SU-DHL-6 (cell line): Measurements from ENCODE around the gene HYDIN.

Source experiments
- EZH2phosphoT487 ChIP-seq: fragments of 200-600 bp; sonication (generic), shearing (Covaris generic); conservative IDR thresholded peaks from 2 replicates; pipeline ENCODE4 v1.6.1; 2018; ENCODE audit warnings: mild to moderate bottlenecking, antibody characterized with exemption, low read length, moderate library complexity, mixed read lengths
- TF ChIP-seq, protein P1 (sequence below): fragments of 200-600 bp; sonication (generic); IDR thresholded peaks from one replicate; pipeline ENCODE4 v1.5.1; 2017; ENCODE audit warnings: antibody characterized with exemption, mild to moderate bottlenecking, low read length, moderate library complexity; ENCODE audit not compliant: insufficient read depth, poor library complexity, severe bottlenecking

DNA sequence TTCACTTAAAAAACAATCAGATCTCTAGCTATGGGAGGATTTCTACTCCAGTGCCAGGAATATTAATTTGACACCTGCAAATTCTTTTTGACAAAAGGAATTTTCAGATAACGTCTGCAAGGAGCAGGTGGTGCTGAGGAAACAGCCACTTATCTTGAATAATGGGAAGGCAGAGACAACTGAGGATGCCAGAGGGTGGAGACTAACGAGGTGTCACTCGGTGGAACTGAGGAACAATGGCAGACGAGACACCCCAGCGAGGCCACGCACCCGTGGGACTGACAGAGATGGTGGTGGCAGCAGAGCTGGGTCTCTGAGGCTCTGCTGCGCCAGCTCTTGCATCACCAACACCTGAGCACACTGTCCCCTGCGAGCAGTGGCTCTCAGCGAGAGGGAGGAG is 471.7 kb downstream of the HYDIN start:
- TF ChIP-seq, protein P1, sequence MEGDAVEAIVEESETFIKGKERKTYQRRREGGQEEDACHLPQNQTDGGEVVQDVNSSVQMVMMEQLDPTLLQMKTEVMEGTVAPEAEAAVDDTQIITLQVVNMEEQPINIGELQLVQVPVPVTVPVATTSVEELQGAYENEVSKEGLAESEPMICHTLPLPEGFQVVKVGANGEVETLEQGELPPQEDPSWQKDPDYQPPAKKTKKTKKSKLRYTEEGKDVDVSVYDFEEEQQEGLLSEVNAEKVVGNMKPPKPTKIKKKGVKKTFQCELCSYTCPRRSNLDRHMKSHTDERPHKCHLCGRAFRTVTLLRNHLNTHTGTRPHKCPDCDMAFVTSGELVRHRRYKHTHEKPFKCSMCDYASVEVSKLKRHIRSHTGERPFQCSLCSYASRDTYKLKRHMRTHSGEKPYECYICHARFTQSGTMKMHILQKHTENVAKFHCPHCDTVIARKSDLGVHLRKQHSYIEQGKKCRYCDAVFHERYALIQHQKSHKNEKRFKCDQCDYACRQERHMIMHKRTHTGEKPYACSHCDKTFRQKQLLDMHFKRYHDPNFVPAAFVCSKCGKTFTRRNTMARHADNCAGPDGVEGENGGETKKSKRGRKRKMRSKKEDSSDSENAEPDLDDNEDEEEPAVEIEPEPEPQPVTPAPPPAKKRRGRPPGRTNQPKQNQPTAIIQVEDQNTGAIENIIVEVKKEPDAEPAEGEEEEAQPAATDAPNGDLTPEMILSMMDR = no peak
- TF ChIP-seq EZH2phosphoT487 = no peak
